Urothelium cell line (cell line): Measurements from ENCODE around the gene ENPP7.
A peak's percentile ranks its signal among the peaks of the same experiment; 100 is the strongest.

Experiments
- DNase-seq: peaks from one replicate; pipeline ENCODE4 v3.0.0; 2011; ENCODE audit warnings: low spot score, mixed read lengths
- FAIRE-seq: peaks from 2 replicates; lab custom pipeline; 2011; peaks lifted over from hg19 to GRCh38; lab: Jason Lieb, UNC

The ENPP7 gene

GRCh38 chr17:79776376-79777119 is 45.8 kb downstream of the ENPP7 start:
- FAIRE-seq (no peak), DNase-seq (no peak)

DNA sequence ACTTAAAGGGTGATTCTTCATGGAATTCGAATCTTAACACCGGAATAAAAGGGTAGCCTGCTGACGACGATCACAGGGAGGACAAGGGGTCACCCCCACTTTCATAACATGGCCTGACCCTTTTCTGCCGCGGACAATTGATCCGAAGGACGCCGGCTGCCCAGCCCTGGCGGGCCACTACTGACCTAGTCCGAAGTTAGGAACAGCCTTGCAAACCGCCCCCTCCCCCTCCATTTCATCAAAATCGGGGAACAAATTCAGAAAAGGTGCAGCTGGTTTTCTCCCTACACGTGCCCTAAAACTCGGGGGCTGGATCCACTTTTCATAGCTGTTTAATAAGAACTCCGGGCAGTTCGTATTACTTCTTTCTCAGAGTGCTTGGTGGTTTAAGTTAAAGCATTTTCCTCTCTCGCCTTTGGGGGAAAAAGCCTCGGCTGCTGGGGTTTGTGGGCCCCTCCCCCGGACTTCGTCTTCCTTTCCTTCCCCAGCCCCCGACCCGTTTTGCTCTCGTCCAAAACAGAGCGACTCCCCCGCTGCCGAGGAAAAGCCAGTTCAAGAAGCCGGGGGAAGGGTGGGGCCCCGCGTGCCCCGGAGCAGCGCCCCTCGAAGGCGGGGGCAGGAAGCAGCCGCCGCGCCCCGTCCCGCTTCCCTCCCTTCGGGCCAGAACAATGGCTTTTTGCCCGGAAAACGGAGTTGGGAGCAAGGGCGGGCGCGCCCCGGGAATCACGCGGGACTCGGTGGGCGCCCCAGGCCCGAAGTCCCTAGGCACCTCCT is 46.6 kb downstream of the ENPP7 start:
- FAIRE-seq: peak; percentile 20

GRCh38 chr17:79777894-79778503 is 47.3 kb downstream of the ENPP7 start, which contains the start of gene CBX2:
Gene CBX2, plus strand, starts transcription at chr17:79778148. Its CDS starts 88 bp downstream, at chr17:79778236.
- FAIRE-seq (peak; percentile 88), DNase-seq (peak; percentile 98)

More for the DNA sequence above, 46.6 kb downstream of the ENPP7 start:
- peak; percentile 93 for DNase-seq

DNA sequence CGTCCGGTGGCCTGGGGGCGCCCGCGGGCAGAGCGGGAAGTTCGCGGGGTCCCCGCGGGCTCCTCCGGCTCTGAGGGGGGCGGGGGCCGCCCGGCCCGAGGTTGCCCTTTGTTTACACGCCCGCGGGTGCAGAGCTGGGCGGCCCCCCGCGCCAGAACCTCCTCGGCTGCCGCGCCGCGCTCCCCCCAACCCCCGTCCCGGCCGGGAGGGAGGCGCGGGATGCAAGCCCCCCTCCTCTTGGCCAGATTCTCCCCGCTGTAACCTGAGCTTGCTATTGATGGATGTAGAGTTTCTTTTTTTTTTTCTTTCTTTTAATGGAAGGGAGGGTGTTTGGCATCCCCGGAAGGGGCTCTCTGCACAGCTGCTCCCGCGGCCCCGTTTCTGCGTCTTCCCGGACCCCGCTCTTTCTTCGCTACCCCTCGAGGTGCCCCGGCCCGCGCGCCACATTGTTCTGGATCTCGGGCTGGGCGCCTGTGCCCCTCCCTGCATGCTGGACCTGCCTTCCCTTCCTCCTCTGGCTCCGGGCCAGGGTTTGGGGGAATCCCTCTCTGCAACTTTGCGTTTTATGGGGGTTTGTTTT is 47.9 kb downstream of the ENPP7 start:
- DNase-seq: peak; percentile 51

DNA sequence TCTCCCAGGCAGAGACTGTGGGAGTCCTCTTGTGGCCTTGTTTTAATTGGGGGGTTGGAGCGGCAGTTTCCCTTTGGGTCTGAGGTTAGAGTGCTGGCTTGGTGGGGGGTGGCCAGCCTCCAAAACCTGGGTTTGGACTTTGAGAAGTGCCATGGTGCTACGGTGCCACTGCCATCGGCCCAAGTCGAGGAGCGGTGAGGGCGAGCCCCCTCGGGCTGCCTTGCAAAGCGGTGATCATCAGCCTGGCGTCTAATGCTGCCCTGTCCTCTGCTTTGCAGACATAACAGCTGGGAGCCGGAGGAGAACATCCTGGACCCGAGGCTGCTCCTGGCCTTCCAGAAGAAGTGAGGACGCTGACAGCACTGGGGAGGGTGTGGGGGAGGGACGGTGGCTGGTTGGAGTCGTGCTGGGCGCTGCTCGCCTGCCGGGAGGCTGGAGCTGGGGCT is 48.4 kb downstream of the ENPP7 start:
- DNase-seq (no peak), FAIRE-seq (no peak)

More for the DNA sequence above, 47.9 kb downstream of the ENPP7 start:
- no peak for FAIRE-seq

GRCh38 chr17:79779661-79780365 is 49.1 kb downstream of the ENPP7 start:
- FAIRE-seq (no peak), DNase-seq (no peak)

GRCh38 chr17:79781012-79781650 is 50.4 kb downstream of the ENPP7 start:
- FAIRE-seq: peak; percentile 53

DNA sequence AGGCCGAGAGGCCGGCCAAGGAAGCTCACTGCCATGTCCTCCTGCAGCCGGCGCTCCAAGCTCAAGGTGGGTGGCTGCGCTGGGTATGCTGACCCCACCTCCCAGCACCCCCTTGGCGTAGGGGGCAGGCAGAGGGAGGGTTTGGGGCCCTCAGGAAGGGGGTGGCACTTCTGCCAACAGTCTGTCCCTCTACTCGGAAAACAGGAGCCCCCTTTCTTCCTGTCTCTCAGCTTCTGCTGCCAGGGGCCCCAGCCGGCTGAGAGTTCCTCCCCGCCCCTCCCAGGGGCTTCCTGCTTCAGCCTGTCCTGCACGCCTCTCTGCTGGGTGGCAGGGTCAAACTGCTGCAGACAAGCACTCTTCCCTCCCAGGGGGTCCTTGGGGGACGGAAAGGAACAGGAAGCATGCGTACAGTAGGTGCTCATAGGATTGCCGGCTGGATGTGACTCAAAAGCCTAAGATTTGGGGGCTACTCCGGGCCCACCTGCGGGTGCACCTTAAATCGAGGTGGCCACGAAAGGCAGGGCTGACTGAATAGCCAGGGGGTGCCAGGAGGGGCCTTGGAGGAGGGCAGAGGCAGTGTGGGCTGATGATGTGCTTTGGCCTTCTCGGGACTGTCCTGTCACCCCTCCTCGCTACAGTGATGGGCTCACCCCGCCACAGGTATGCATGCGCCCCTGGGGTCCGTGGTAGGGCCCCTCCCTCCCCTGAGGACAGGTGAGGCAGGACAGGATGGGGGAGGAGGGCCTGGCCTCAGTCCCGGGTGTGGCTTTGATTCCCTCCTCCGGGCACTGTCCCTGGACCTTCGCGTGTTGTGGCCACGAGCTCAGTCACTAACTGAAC is 51.2 kb downstream of the ENPP7 start:
- DNase-seq (no peak), FAIRE-seq (no peak)

More at GRCh38 chr17:79781012-79781650, 50.4 kb downstream of the ENPP7 start:
- no peak for DNase-seq

DNA sequence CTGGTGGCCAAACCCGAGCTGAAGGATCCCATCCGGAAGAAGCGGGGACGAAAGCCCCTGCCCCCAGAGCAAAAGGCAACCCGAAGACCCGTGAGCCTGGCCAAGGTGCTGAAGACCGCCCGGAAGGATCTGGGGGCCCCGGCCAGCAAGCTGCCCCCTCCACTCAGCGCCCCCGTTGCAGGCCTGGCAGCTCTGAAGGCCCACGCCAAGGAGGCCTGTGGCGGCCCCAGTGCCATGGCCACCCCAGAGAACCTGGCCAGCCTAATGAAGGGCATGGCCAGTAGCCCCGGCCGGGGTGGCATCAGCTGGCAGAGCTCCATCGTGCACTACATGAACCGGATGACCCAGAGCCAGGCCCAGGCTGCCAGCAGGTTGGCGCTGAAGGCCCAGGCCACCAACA is 53.1 kb downstream of the ENPP7 start:
- DNase-seq (no peak), FAIRE-seq (no peak)

DNA sequence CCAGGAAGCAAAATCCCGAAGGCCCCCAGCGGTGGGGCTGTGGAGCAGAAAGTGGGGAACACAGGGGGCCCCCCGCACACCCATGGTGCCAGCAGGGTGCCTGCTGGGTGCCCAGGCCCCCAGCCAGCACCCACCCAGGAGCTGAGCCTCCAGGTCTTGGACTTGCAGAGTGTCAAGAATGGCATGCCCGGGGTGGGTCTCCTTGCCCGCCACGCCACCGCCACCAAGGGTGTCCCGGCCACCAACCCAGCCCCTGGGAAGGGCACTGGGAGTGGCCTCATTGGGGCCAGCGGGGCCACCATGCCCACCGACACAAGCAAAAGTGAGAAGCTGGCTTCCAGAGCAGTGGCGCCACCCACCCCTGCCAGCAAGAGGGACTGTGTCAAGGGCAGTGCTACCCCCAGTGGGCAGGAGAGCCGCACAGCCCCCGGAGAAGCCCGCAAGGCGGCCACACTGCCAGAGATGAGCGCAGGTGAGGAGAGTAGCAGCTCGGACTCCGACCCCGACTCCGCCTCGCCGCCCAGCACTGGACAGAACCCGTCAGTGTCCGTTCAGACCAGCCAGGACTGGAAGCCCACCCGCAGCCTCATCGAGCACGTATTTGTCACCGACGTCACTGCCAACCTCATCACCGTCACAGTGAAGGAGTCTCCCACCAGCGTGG is 53.7 kb downstream of the ENPP7 start:
- DNase-seq (no peak), FAIRE-seq (no peak)

- no peak for DNase-seq
- FAIRE-seq: no peak
Observed at GRCh38 chr17:79785017-79785899, 54.5 kb downstream of the ENPP7 start.

DNA sequence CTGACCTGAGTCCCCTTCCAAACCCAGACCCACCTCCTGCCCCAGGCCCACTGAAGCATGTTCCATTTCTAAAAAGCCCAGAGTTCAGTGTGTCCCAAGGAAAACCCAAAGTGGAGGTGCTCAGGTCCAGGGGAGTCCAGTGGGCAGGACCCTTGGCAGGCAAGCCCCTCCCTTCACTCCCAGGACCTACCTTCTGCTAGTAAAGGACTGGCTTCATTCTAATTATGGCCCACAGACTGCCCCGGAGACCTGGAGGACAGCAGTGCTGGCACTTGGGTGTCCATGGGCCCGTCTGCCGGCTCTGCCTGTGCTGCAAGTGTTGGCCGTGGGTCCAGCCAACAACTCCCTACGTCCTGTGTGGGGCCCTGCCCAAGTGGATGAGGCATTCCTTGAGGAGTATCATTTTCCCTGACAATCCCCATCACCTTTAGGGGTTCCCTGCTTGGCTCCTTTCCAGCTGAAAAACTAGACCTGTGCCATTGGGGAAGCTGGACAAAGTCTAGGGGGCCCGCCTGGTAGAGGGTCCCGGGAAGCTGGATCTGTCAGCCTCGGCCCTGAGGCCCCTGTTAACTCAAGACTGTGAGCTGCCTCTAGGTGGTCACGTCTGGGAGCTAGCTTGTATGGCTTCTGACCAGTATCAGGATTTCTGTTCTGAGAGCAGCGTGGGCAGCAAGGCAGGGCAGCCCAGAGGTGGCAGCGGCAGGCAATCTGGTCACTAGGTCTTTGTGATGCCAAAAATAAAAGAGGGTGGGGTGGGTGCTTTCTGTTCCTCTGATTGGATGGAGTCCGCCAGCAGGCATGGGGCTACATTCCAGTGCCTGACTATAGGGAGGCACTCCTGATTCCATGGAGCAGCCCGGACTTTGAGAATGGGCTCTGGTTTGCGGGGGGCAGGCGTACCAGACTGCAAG is 55.4 kb downstream of the ENPP7 start:
- no peak for FAIRE-seq
- no peak for DNase-seq

- DNase-seq (no peak), FAIRE-seq (no peak)
Observed at GRCh38 chr17:79786930-79787643, 56.3 kb downstream of the ENPP7 start.

DNA sequence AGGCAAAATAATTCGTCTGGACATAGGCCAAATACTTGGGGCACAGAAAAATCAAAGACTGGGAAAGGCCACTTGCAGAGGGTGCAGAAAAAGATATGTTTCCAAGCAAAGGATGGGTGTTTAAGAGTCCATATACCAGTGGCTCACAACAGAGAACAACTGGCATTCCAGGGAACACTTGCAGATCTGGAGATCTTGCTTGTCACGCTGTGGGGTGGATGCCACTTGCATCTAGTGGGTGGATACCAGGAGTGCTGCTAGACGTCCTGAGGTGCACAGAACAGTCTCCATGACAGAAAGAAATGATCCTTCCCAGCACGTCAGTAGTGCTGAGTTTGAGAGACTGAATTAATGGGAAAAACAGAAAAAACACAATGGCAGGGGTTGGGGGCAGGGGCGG is 57.7 kb downstream of the ENPP7 start:
- FAIRE-seq (peak; percentile 70), DNase-seq (no peak)

- no peak for FAIRE-seq
- DNase-seq: no peak
Observed at GRCh38 chr17:79788989-79789942, 58.5 kb downstream of the ENPP7 start.
